Liver (tissue), 3 donors: Measurements from ENCODE around the gene KCNRG.

ENCODE experiments used
- EGR1 ChIP-seq, 2 donors: IDR thresholded peaks; 2 replicates each; pipeline ENCODE4 v1.6.1; 2016 to 2018; ENCODE audit warnings: antibody characterized with exemption in 2 of 2, low read depth in 2 of 2
- JUND ChIP-seq, 2 donors: IDR thresholded peaks; 2 replicates each; pipeline ENCODE4 v1.6.1; 2016; ENCODE audit warnings: antibody characterized with exemption in 2 of 2
- MAX ChIP-seq: IDR thresholded peaks from 2 replicates; pipeline ENCODE4 v1.6.1; 2016; ENCODE audit warnings: antibody characterized with exemption
- RAD21 ChIP-seq, 2 donors: IDR thresholded peaks; 2 replicates each; pipeline ENCODE4 v1.6.1; 2016; ENCODE audit warnings: antibody characterized with exemption in 2 of 2, mild to moderate bottlenecking in 2 of 2
- REST ChIP-seq: IDR thresholded peaks from 2 replicates; pipeline ENCODE4 v1.6.1; 2016; ENCODE audit warnings: antibody characterized with exemption, mild to moderate bottlenecking
- RXRA ChIP-seq, 2 donors: IDR thresholded peaks; 2 replicates each; pipeline ENCODE4 v1.6.1; 2017 to 2018; ENCODE audit warnings: antibody characterized with exemption in 2 of 2, mild to moderate bottlenecking in 1 of 2
- SP1 ChIP-seq: IDR thresholded peaks from 2 replicates; pipeline ENCODE4 v1.6.1; 2018; ENCODE audit warnings: antibody characterized with exemption, mild to moderate bottlenecking
- YY1 ChIP-seq: IDR thresholded peaks from 2 replicates; pipeline ENCODE4 v1.6.1; 2016; ENCODE audit warnings: antibody characterized with exemption, mild to moderate bottlenecking
- TF ChIP-seq, protein P1 (sequence below): fragments of 150-350 bp; IDR thresholded peaks from 2 replicates; pipeline ENCODE4 v1.5.1; 2017; ENCODE audit warnings: improper control_type of control experiment, low read depth, low read length; ENCODE audit not compliant: missing input control
- TF ChIP-seq, protein P2 (sequence below): IDR thresholded peaks from 2 replicates; pipeline ENCODE4 v1.6.1; 2016; ENCODE audit warnings: antibody characterized with exemption
- donor health status: healthy.
- donor health status: healthy.

- TF ChIP-seq, protein P1, sequence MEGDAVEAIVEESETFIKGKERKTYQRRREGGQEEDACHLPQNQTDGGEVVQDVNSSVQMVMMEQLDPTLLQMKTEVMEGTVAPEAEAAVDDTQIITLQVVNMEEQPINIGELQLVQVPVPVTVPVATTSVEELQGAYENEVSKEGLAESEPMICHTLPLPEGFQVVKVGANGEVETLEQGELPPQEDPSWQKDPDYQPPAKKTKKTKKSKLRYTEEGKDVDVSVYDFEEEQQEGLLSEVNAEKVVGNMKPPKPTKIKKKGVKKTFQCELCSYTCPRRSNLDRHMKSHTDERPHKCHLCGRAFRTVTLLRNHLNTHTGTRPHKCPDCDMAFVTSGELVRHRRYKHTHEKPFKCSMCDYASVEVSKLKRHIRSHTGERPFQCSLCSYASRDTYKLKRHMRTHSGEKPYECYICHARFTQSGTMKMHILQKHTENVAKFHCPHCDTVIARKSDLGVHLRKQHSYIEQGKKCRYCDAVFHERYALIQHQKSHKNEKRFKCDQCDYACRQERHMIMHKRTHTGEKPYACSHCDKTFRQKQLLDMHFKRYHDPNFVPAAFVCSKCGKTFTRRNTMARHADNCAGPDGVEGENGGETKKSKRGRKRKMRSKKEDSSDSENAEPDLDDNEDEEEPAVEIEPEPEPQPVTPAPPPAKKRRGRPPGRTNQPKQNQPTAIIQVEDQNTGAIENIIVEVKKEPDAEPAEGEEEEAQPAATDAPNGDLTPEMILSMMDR: no peak
- TF ChIP-seq RXRA (IDR thresholded peaks at IDR 0.05) (no peak), YY1 (no peak), REST (no peak), JUND (IDR thresholded peaks at IDR 0.05) (no peak), RAD21 (IDR thresholded peaks at IDR 0.05) (no peak), MAX (no peak), EGR1 (IDR thresholded peaks at IDR 0.05; ENCODE audit: low read depth in 2 of 2) (no peak), SP1 (no peak)
- TF ChIP-seq, protein P2, sequence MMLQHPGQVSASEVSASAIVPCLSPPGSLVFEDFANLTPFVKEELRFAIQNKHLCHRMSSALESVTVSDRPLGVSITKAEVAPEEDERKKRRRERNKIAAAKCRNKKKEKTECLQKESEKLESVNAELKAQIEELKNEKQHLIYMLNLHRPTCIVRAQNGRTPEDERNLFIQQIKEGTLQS: no peak
Measured at GRCh38 chr13:49975826-49976225, 39.4 kb upstream of the KCNRG start.
